K562 (cell line): ENCODE measurements around the gene THG1L. TPM values are rescaled to one million over a fixed set of nuclear protein-coding genes. Genes with fewer than 3 reads are reported as not detected.

Experiments
- CBFA2T2 ChIP-seq: fragments of 450-650 bp; conservative IDR thresholded peaks from 2 replicates; pipeline ENCODE4 v1.6.1; 2017; ENCODE audit warnings: mild to moderate bottlenecking
- DPF2 ChIP-seq: fragments of 450-650 bp; IDR thresholded peaks from 2 replicates; pipeline ENCODE4 v1.6.1; 2016
- POLR2A ChIP-seq: fragments of 450-650 bp; conservative IDR thresholded peaks from 2 replicates; pipeline ENCODE4 v1.6.1; 2016
- RBM25 ChIP-seq: fragments of 200-400 bp; formaldehyde crosslinking; IDR thresholded peaks from 2 replicates; pipeline ENCODE4 v1.6.1; 2018; ENCODE audit warnings: low read length, low read depth, moderate library complexity; ENCODE audit not compliant: severe bottlenecking
- SP1 ChIP-seq: sonication (generic); formaldehyde crosslinking; IDR thresholded peaks from 2 replicates; pipeline ENCODE4 v1.8.1; 2022; ENCODE audit warnings: mild to moderate bottlenecking, missing genetic modification reagents
- STAT5B ChIP-seq: fragments of 250-450 bp; sonication (Bioruptor Pico); IDR thresholded peaks from 2 replicates; pipeline ENCODE4 v1.8.0; 2021; ENCODE audit warnings: mild to moderate bottlenecking, inconsistent platforms
- ZC3H4 ChIP-seq: sonication (generic); formaldehyde crosslinking; IDR thresholded peaks from 2 replicates; pipeline ENCODE4 v1.9.0; 2021; ENCODE audit warnings: missing genetic modification reagents, borderline replicate concordance
- ZNF354B ChIP-seq: fragments of 250-450 bp; sonication (Bioruptor Pico); IDR thresholded peaks from 2 replicates; pipeline ENCODE4 v1.4.0; 2020
- polyA plus RNA-seq, 8 experiments: library from polyadenylated mRNA; depleted of rRNA in 4 of 8; stranded (reverse) in 5 of 8; unstranded in 3 of 8; fragments of >200 nt; fragmentation: Nextera tagmentation in 2 of 8; fragmentation: Illumina TruSeq in 1 of 8; extraction: Ambion mirVana in 2 of 8; extraction: Trizol in 1 of 8; gene quantifications; 2 replicates each; pipeline versions ENCODE4 v1.2.1 to v1.2.3, GENCODE V29; 2011 to 2014; ENCODE audit warnings: inconsistent platforms in 1 of 8, missing spikeins in 1 of 8
- total RNA-seq, 7 experiments: library from RNA; depleted of rRNA in 6 of 7; stranded (reverse); fragments of >200 nt in 6 of 7; fragmentation: Illumina TruSeq in 2 of 7; extraction: Trizol in 2 of 7; gene quantifications; 2 replicates each; pipeline versions ENCODE4 v1.2.1 to v1.2.3, GENCODE V29; 2011 to 2021; ENCODE audit warnings: low replicate concordance in 1 of 7
- TF ChIP-seq, protein P1 (sequence below): sonication (generic); formaldehyde crosslinking; IDR thresholded peaks from 2 replicates; pipeline ENCODE4 v1.8.0; 2022; ENCODE audit warnings: mild to moderate bottlenecking, missing genetic modification reagents
- TF ChIP-seq, protein P2 (sequence below): fragments of 450-650 bp; IDR thresholded peaks from 2 replicates; pipeline ENCODE4 v1.6.1; 2016; ENCODE audit warnings: borderline replicate concordance

THG1L gene
- total and polyA plus RNA-seq, 9 of the 15 experiments (the other 6 are each of a cell fraction or from before 2014, with no cell fraction given) = 21.8 to 40.7 (median 28.0) TPM

DNA sequence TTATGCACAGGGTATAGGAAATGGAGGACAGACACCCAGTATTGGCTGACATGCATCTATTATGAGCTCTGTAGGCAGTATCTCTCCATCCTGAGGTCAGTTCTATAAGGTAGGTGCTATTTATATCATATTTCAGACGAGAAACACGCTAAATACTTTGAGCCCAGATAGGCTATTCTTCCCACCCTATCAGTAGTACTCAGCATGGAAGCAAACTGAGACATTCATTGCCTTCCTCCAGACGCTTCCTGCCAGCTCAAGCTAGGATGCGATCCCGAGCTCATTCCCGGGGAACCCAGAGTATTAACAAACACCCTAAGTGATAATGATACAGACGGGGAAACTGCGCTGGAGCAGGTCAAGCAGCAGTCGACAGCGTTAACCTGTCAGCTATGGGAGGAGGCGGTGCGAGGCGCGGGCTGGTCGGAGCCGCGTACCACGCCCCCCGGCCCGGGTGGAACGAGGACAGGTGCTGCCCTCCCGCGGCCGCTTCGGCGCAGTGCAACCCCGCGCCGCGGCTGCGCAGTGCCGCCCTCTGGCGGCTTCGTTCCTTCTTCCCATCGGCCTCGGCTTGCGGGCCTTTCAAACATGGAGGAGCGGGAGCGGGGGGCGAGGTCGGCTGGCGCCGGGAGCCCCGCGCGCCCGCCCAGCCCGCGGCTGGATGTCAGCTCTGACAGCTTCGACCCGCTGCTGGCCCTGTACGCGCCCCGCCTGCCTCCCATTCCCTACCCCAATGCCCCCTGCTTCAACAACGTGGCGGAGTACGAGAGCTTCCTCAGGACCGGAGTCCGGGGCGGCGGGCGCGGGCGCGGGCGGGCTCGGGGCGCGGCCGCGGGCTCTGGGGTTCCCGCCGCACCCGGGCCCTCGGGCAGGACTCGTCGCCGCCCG, 12.2 kb downstream of the THG1L start, which contains the start of gene LSM11 (continued):
- TF ChIP-seq ZC3H4 (CRISPR knock-in tag) (no peak), STAT5B (no peak), POLR2A (0 out of 2 replicates have a peak, but pooled peaks have one; percentile 34), CBFA2T2 (no peak), SP1 (peak; percentile 75; the same call in 1 of the 2 replicates), RBM25 (no peak), DPF2 (no peak), ZNF354B (CRISPR knock-in tag) (no peak)
- TF ChIP-seq, protein P1, sequence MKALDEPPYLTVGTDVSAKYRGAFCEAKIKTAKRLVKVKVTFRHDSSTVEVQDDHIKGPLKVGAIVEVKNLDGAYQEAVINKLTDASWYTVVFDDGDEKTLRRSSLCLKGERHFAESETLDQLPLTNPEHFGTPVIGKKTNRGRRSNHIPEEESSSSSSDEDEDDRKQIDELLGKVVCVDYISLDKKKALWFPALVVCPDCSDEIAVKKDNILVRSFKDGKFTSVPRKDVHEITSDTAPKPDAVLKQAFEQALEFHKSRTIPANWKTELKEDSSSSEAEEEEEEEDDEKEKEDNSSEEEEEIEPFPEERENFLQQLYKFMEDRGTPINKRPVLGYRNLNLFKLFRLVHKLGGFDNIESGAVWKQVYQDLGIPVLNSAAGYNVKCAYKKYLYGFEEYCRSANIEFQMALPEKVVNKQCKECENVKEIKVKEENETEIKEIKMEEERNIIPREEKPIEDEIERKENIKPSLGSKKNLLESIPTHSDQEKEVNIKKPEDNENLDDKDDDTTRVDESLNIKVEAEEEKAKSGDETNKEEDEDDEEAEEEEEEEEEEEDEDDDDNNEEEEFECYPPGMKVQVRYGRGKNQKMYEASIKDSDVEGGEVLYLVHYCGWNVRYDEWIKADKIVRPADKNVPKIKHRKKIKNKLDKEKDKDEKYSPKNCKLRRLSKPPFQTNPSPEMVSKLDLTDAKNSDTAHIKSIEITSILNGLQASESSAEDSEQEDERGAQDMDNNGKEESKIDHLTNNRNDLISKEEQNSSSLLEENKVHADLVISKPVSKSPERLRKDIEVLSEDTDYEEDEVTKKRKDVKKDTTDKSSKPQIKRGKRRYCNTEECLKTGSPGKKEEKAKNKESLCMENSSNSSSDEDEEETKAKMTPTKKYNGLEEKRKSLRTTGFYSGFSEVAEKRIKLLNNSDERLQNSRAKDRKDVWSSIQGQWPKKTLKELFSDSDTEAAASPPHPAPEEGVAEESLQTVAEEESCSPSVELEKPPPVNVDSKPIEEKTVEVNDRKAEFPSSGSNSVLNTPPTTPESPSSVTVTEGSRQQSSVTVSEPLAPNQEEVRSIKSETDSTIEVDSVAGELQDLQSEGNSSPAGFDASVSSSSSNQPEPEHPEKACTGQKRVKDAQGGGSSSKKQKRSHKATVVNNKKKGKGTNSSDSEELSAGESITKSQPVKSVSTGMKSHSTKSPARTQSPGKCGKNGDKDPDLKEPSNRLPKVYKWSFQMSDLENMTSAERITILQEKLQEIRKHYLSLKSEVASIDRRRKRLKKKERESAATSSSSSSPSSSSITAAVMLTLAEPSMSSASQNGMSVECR (CRISPR knock-in tag) = no peak
- TF ChIP-seq, protein P2, sequence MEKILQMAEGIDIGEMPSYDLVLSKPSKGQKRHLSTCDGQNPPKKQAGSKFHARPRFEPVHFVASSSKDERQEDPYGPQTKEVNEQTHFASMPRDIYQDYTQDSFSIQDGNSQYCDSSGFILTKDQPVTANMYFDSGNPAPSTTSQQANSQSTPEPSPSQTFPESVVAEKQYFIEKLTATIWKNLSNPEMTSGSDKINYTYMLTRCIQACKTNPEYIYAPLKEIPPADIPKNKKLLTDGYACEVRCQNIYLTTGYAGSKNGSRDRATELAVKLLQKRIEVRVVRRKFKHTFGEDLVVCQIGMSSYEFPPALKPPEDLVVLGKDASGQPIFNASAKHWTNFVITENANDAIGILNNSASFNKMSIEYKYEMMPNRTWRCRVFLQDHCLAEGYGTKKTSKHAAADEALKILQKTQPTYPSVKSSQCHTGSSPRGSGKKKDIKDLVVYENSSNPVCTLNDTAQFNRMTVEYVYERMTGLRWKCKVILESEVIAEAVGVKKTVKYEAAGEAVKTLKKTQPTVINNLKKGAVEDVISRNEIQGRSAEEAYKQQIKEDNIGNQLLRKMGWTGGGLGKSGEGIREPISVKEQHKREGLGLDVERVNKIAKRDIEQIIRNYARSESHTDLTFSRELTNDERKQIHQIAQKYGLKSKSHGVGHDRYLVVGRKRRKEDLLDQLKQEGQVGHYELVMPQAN = no peak
